CD8-positive, alpha-beta memory T cell (primary cell): ENCODE data around the gene WDR82. TPM values are rescaled to one million over a fixed set of nuclear protein-coding genes. Genes with fewer than 3 reads are reported as not detected.

Experiments
- CTCF ChIA-PET: fragments of 350-600 bp; sonication (Branson Sonifier 250); formaldehyde crosslinking; loops from one replicate; lab custom pipeline; 2021; ENCODE audit warnings: antibody characterized with exemption; lab: Charles Lee
- POLR2A ChIA-PET: fragments of 350-600 bp; sonication (Branson Sonifier 250); formaldehyde crosslinking; loops from one replicate; lab custom pipeline; 2021; ENCODE audit warnings: antibody characterized with exemption; lab: Charles Lee
- DNase-seq, 5 donors: peaks; one replicate each; pipeline versions ENCODE4 v3.0.0 to v3.0.0-alpha.2; 2020 to 2022; ENCODE audit warnings: mixed read lengths in 1 of 5
- H3K27ac ChIP-seq: one replicate; pipeline ENCODE4 v1.7.0; 2013; ENCODE audit warnings: low read depth, mild to moderate bottlenecking, low read length, moderate library complexity
- H3K27me3 ChIP-seq: 2 replicates; pipeline ENCODE4 v1.7.0; 2013; ENCODE audit warnings: low read length, mild to moderate bottlenecking; ENCODE audit not compliant: insufficient read depth, poor library complexity, severe bottlenecking
- H3K36me3 ChIP-seq: 2 replicates; pipeline ENCODE4 v1.7.0; 2013; ENCODE audit warnings: mild to moderate bottlenecking, low read length, moderate library complexity; ENCODE audit not compliant: insufficient read depth
- H3K4me1 ChIP-seq: 2 replicates; pipeline ENCODE4 v1.7.0; 2013; ENCODE audit warnings: mild to moderate bottlenecking, low read length, moderate library complexity; ENCODE audit not compliant: insufficient read depth
- H3K4me3 ChIP-seq: 2 replicates; pipeline ENCODE4 v1.7.0; 2013; ENCODE audit warnings: mild to moderate bottlenecking, low read length
- H3K9me3 ChIP-seq: 2 replicates; pipeline ENCODE4 v1.7.0; 2013; ENCODE audit warnings: mild to moderate bottlenecking, low read length
- H3K27ac Mint-ChIP-seq, 8 donors: one replicate each; pipeline ENCODE4 v1.8.0; 2020 to 2021; ENCODE audit warnings: mixed read lengths in 8 of 8, mild to moderate bottlenecking in 6 of 8, inconsistent platforms in 3 of 8, moderate library complexity in 3 of 8
- H3K27me3 Mint-ChIP-seq, 2 donors: one replicate each; pipeline ENCODE4 v1.8.0; 2020 to 2021; ENCODE audit warnings: mixed read lengths in 2 of 2, mild to moderate bottlenecking in 1 of 2, moderate library complexity in 1 of 2
- H3K36me3 Mint-ChIP-seq, 3 donors: one replicate each; pipeline ENCODE4 v1.8.0; 2020 to 2021; ENCODE audit warnings: mixed read lengths in 3 of 3, inconsistent platforms in 1 of 3, mild to moderate bottlenecking in 1 of 3
- H3K4me1 Mint-ChIP-seq, 3 donors: one replicate each; pipeline ENCODE4 v1.8.0; 2020 to 2021; ENCODE audit warnings: mixed read lengths in 3 of 3, inconsistent platforms in 1 of 3, mild to moderate bottlenecking in 1 of 3
- H3K4me3 Mint-ChIP-seq, 7 donors: one replicate each; pipeline ENCODE4 v1.8.0; 2020 to 2021; ENCODE audit warnings: mixed read lengths in 7 of 7, mild to moderate bottlenecking in 6 of 7, moderate library complexity in 4 of 7, inconsistent platforms in 2 of 7
- H3K9me3 Mint-ChIP-seq, 5 donors: one replicate each; pipeline ENCODE4 v1.8.0; 2020 to 2022; ENCODE audit warnings: mixed read lengths in 5 of 5, mild to moderate bottlenecking in 3 of 5, moderate library complexity in 2 of 5, inconsistent platforms in 1 of 5
- polyA plus RNA-seq: library from polyadenylated mRNA; unstranded; fragments of 300-500 nt; fragmentation: Illumina TruSeq; gene quantifications from one replicate; pipeline ENCODE4 v1.2.3, GENCODE V29; 2021
- total RNA-seq, 2 experiments: library from RNA; stranded (reverse); gene quantifications; one replicate each; pipeline ENCODE4 v1.2.3, GENCODE V29; 2021

Gene WDR82
- total and polyA plus RNA-seq, 3 experiments from 2014 or later = 133 to 140 (median 133) TPM

GRCh38 chr3:52229656-52230055 lies 48.8 kb downstream of the WDR82 start:
- ChIA-PET POLR2A (interaction anchor here (0.6 to 0.7 kb wide), 2 partner anchors 9 to 511 kb away, joined by 3 to 6 read pairs; partner anchors contain the start of gene TWF2), CTCF (interaction anchor here (0.7 to 5.3 kb wide), 4 partner anchors 10 to 111 kb away, joined by 3 to 115 read pairs (median 55); no protein-coding TSS in a partner anchor)
- no peaks in the 10 kb centered on the region for H3K9me3 Mint-ChIP-seq
- Histone ChIP-seq H3K27me3 (no peaks in the 10 kb centered on the region), H3K4me3 (no peak overlapping the region), H3K9me3 (no peaks in the 10 kb centered on the region), H3K4me1 (peaks cover 56% of the 10 kb centered on the region), H3K36me3 (peaks cover 26% of the 10 kb centered on the region), H3K27ac (no peak overlapping the region)
- no peak overlapping the region for H3K4me3 Mint-ChIP-seq
- no peak overlapping the region for H3K27ac Mint-ChIP-seq
- no peaks in the 10 kb centered on the region for H3K27me3 Mint-ChIP-seq
- no peak for DNase-seq
- peaks cover 39 to 68% (median 45%) of the 10 kb centered on the region in 3 donors for H3K4me1 Mint-ChIP-seq
- H3K36me3 Mint-ChIP-seq = peaks cover 0 to 68% (median 6%) of the 10 kb centered on the region in 3 donors

- Histone ChIP-seq H3K4me3 (no peak overlapping the region), H3K27ac (no peak overlapping the region), H3K36me3 (peaks cover 26% of the 10 kb centered on the region), H3K27me3 (no peaks in the 10 kb centered on the region), H3K9me3 (no peaks in the 10 kb centered on the region), H3K4me1 (peaks cover 56% of the 10 kb centered on the region)
- Mint-ChIP-seq H3K9me3 (no peaks in the 10 kb centered on the region), H3K27ac (no peak overlapping the region), H3K27me3 (no peaks in the 10 kb centered on the region), H3K4me3 (no peak overlapping the region), H3K36me3 (peaks cover 0 to 59% (median 6%) of the 10 kb centered on the region in 3 donors), H3K4me1 (peaks cover 38 to 68% (median 44%) of the 10 kb centered on the region in 3 donors)
- ChIA-PET POLR2A (no interaction called here), CTCF (interaction anchor here (0.9 to 5.3 kb wide), 4 partner anchors 10 to 217 kb away, joined by 4 to 115 read pairs (median 55); no protein-coding TSS in a partner anchor)
- no peak for DNase-seq
Observed at GRCh38 chr3:52228751-52229291, 49.6 kb downstream of the WDR82 start.

- Mint-ChIP-seq H3K27ac (peak overlapping the region in 1 of 8 donors; percentile 74), H3K4me1 (peaks cover 42 to 68% (median 44%) of the 10 kb centered on the region in 3 donors), H3K27me3 (no peaks in the 10 kb centered on the region), H3K36me3 (peaks cover 0 to 55% (median 6%) of the 10 kb centered on the region in 3 donors), H3K4me3 (peak overlapping the region in 1 of 7 donors; percentile 38), H3K9me3 (no peaks in the 10 kb centered on the region)
- Histone ChIP-seq H3K9me3 (no peaks in the 10 kb centered on the region), H3K4me1 (peaks cover 60% of the 10 kb centered on the region), H3K27me3 (no peaks in the 10 kb centered on the region), H3K36me3 (peaks cover 26% of the 10 kb centered on the region), H3K4me3 (no peak overlapping the region), H3K27ac (no peak overlapping the region)
- ChIA-PET CTCF (interaction anchor here (0.9 to 5.3 kb wide), 3 partner anchors 9 to 218 kb away, joined by 3 to 106 read pairs (median 4); no protein-coding TSS in a partner anchor), POLR2A (no interaction called here)
- DNase-seq = no peak
Observed at GRCh38 chr3:52228266-52228665, 50.2 kb downstream of the WDR82 start.

- POLR2A ChIA-PET = no interaction called here
- Histone ChIP-seq H3K27me3 (no peaks in the 10 kb centered on the region), H3K4me3 (no peak overlapping the region), H3K9me3 (no peaks in the 10 kb centered on the region), H3K36me3 (peaks cover 26% of the 10 kb centered on the region), H3K4me1 (peaks cover 60% of the 10 kb centered on the region), H3K27ac (no peak overlapping the region)
- Mint-ChIP-seq H3K27ac (peak overlapping the region in 4 of 8 donors; percentile 36 to 74 (median 54)), H3K4me3 (peak overlapping the region in 1 of 7 donors; percentile 38), H3K4me1 (peaks cover 43 to 68% (median 47%) of the 10 kb centered on the region in 3 donors), H3K36me3 (peaks cover 0 to 50% (median 6%) of the 10 kb centered on the region in 3 donors), H3K9me3 (no peaks in the 10 kb centered on the region), H3K27me3 (no peaks in the 10 kb centered on the region)
- DNase-seq = no peak
- CTCF ChIA-PET = interaction anchor here (1.3 to 3.6 kb wide), 4 partner anchors 10 to 218 kb away, joined by 3 to 21 read pairs (median 5); no protein-coding TSS in a partner anchor
Observed at GRCh38 chr3:52227766-52228165, 50.7 kb downstream of the WDR82 start.

DNA sequence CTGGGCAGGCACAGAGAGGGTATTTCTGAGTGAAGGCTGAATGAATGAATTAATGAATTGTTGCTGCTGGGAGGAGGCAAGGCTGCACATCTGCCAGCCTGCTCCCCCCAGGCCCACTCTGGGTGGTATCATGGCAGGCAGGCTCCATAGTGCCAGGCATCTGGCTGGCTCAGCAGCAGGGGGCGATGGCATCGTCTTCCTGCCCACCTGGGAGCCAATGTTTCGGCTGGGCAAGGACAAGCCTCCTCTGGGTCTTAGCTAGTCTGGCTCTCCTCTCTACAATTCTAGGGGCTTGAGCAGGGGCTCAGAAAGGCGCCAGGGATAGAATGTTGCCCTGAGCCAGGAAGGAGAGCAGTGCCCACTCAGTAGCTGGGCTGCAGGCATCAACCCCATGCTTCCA lies 51.3 kb downstream of the WDR82 start:
- no peak for DNase-seq
- no peak overlapping the region for H3K4me3 Mint-ChIP-seq
- CTCF ChIA-PET = interaction anchor here (0.7 to 3.6 kb wide), 5 partner anchors 9 to 219 kb away, joined by 3 to 21 read pairs (median 4); partner anchors contain the start of gene WDR82
- peaks cover 46 to 69% (median 46%) of the 10 kb centered on the region in 3 donors for H3K4me1 Mint-ChIP-seq
- H3K27ac Mint-ChIP-seq = peak overlapping the region in 6 of 8 donors; percentile 2 to 91 (median 53)
- peaks cover 24% of the 10 kb centered on the region for H3K36me3 ChIP-seq
- H3K27me3 Mint-ChIP-seq = no peaks in the 10 kb centered on the region
- H3K36me3 Mint-ChIP-seq = peaks cover 0 to 44% (median 6%) of the 10 kb centered on the region in 3 donors
- no peak overlapping the region for H3K4me3 ChIP-seq
- POLR2A ChIA-PET = no interaction called here
- H3K9me3 ChIP-seq = no peaks in the 10 kb centered on the region
- no peak overlapping the region for H3K27ac ChIP-seq
- peaks cover 60% of the 10 kb centered on the region for H3K4me1 ChIP-seq
- no peaks in the 10 kb centered on the region for H3K27me3 ChIP-seq
- no peaks in the 10 kb centered on the region for H3K9me3 Mint-ChIP-seq

- Mint-ChIP-seq H3K4me1 (peaks cover 46 to 69% (median 47%) of the 10 kb centered on the region in 3 donors), H3K4me3 (peak overlapping the region in 5 of 7 donors; percentile 5 to 56 (median 34)), H3K9me3 (no peaks in the 10 kb centered on the region), H3K27ac (peak overlapping the region; percentile 47 to 91 (median 71)), H3K27me3 (no peaks in the 10 kb centered on the region), H3K36me3 (peaks cover 0 to 38% (median 4%) of the 10 kb centered on the region in 3 donors)
- Histone ChIP-seq H3K27me3 (no peaks in the 10 kb centered on the region), H3K27ac (no peak overlapping the region), H3K9me3 (no peaks in the 10 kb centered on the region), H3K4me3 (no peak overlapping the region), H3K36me3 (peaks cover 16% of the 10 kb centered on the region), H3K4me1 (peaks cover 60% of the 10 kb centered on the region)
- DNase-seq = no peak
- CTCF ChIA-PET = interaction anchor here (1.5 to 7.3 kb wide), 4 partner anchors 8 to 220 kb away, joined by 4 to 68 read pairs (median 14); partner anchors contain the start of gene TWF2
- POLR2A ChIA-PET = no interaction called here
Observed at GRCh38 chr3:52226229-52226817, 52.1 kb downstream of the WDR82 start.

DNA sequence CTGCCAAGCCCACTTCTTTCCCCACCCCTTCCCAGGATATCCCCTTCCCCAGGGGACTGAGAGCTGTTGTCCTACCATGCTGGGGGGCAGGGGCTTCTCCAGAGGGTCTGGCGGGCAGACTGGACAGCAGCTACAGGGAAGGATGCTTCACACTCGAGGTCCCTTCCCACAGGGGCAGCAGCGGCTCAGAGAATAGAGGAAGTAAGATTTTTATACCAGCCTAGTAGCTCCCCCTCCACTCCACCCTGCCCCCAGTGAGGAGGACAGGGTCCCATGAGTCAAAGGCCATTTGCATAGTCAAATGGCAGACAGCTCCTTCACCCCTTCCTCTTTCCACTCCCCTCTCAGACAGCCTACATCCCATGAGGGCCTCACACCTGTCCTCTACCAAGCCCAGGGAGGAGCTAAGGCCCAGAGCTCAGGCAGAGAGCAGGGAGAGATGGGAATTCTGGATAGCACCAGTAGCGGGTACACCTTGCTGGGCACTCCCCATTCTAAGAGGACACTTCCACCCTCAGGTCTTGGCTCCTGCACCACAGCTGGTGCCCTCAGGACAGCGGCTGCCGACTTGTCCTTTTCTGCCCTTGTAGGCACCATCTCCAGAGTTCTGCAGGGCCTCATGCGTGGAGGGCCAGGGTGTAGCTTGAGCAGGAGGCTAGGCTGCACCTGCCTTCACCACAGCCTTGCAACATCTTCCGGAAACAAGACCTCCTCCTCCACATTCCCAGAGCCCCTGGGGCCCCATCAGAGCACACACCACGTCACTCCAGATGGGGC lies 52.8 kb downstream of the WDR82 start, which contains the start of gene TLR9:
Gene TLR9 (minus strand): TSS at position 194 of the 777 bp plus-strand sequence. CDS start 116 bp downstream, at position 78.
- peaks cover 64% of the 10 kb centered on the region for H3K4me1 ChIP-seq
- DNase-seq = peak in 1 of 5 donors; percentile 49
- POLR2A ChIA-PET = no interaction called here

More for the DNA sequence above, 52.8 kb downstream of the WDR82 start, which contains the start of gene TLR9:
- Histone ChIP-seq H3K27ac (no peak within 1 kb of the TSS), H3K9me3 (no peaks in the 10 kb centered on the region), H3K36me3 (peaks cover 9% of the 10 kb centered on the region), H3K4me3 (peak within 1 kb of the TSS; percentile 39), H3K27me3 (no peaks in the 10 kb centered on the region)
- Mint-ChIP-seq H3K27ac (peak within 1 kb of the TSS; percentile 56 to 91 (median 75)), H3K36me3 (peaks cover 0 to 33% (median under 1%) of the 10 kb centered on the region in 3 donors), H3K27me3 (no peaks in the 10 kb centered on the region), H3K4me1 (peaks cover 50 to 73% (median 50%) of the 10 kb centered on the region in 3 donors), H3K9me3 (no peaks in the 10 kb centered on the region), H3K4me3 (peak within 1 kb of the TSS in 6 of 7 donors; percentile 8 to 56 (median 33))
- CTCF ChIA-PET = interaction anchor here (3.6 to 7.3 kb wide), 2 partner anchors 12 to 114 kb away, joined by 21 to 68 read pairs; partner anchors contain the start of gene TWF2
